AG10803 (cell line): ENCODE results near the gene ERFE.

ENCODE experiments used
- DNase-seq: peaks from one replicate; pipeline ENCODE4 v3.0.0; 2010; ENCODE audit warnings: low read depth
- H3K4me3 ChIP-seq: 2 replicates; pipeline ENCODE4 v1.5.1; 2011; ENCODE audit warnings: mild to moderate bottlenecking, low read length, control low read depth
- TF ChIP-seq, protein P1 (sequence below): conservative IDR thresholded peaks from 2 replicates; pipeline ENCODE4 v1.5.1; 2011; ENCODE audit warnings: mild to moderate bottlenecking, low read length, control low read depth, inconsistent platforms

ERFE gene

GRCh38 chr2:238148981-238149380 is 9.8 kb upstream of the ERFE start:
- no peak overlapping the region for H3K4me3 ChIP-seq
- no peak for DNase-seq
- TF ChIP-seq, protein P1, sequence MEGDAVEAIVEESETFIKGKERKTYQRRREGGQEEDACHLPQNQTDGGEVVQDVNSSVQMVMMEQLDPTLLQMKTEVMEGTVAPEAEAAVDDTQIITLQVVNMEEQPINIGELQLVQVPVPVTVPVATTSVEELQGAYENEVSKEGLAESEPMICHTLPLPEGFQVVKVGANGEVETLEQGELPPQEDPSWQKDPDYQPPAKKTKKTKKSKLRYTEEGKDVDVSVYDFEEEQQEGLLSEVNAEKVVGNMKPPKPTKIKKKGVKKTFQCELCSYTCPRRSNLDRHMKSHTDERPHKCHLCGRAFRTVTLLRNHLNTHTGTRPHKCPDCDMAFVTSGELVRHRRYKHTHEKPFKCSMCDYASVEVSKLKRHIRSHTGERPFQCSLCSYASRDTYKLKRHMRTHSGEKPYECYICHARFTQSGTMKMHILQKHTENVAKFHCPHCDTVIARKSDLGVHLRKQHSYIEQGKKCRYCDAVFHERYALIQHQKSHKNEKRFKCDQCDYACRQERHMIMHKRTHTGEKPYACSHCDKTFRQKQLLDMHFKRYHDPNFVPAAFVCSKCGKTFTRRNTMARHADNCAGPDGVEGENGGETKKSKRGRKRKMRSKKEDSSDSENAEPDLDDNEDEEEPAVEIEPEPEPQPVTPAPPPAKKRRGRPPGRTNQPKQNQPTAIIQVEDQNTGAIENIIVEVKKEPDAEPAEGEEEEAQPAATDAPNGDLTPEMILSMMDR = no peak

GRCh38 chr2:238149841-238150572 is 8.8 kb upstream of the ERFE start:
- H3K4me3 ChIP-seq = no peak overlapping the region

DNA sequence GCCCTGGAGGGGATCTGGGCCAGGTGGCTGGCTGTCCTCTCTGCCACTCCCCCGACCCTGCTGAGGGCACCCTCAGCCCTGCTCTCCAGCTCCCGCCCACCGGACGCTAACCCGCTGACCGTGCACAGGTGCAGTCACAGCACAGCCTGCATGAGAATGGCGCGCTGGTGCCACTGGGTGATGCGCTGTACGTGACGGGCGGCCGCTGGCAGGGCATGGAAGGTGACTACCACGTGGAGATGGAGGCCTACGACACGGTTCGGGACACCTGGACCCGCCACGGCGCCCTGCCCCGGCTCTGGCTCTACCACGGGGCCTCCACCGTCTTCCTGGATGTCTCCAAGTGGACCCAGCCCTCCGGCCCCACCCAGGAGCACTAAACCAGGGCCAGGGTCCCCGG is 8.1 kb upstream of the ERFE start:
- DNase-seq = no peak

More at GRCh38 chr2:238149841-238150572, 8.8 kb upstream of the ERFE start:
- no peak for DNase-seq
- TF ChIP-seq, protein P1 = no peak

GRCh38 chr2:238151205-238151604 is 7.6 kb upstream of the ERFE start:
- DNase-seq = no peak
- H3K4me3 ChIP-seq = no peak overlapping the region
- TF ChIP-seq, protein P1 = no peak

More for the DNA sequence above, 8.1 kb upstream of the ERFE start:
- TF ChIP-seq, protein P1 = no peak
- no peak overlapping the region for H3K4me3 ChIP-seq

DNA sequence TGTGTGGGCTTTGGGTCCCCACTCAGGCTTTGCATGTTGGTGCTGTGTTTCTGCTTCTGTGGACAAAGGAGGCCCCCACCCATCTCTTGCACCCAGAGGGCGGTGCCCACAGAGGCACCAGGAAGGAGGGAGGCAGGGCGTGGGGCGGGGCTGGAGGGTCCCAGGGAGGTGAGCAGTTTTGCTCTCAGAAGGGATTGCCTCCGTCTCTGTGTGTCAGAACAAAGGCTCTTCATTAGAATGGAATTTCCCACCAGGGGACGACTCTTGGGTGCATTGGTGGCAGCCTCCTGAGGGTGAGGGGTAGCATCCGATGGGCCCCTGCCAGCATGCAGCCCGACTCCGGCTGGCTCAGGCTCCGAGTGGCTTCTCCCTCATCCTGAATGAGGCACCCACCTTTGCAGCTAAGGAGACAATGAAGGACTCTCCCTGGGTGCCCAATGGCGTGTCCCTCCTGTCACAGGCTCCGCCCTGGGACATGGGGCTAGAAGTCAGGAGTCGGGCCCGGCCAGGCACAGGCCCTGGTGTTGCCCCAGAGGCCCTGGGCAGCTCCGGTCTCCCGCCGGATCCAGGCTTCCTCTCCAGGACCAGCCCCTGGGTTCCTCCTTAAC is 7.0 kb upstream of the ERFE start:
- H3K4me3 ChIP-seq = no peak overlapping the region
- no peak for DNase-seq
- TF ChIP-seq, protein P1 = no peak

- H3K4me3 ChIP-seq = no peak overlapping the region
- TF ChIP-seq, protein P1 = peak; percentile 14; the same call in 1 of the 2 replicates
- DNase-seq = no peak
Measured at GRCh38 chr2:238152771-238153688, 5.7 kb upstream of the ERFE start.
